ENCODE data around the gene ERC2. TPM values are rescaled to one million over a fixed set of nuclear protein-coding genes. Genes with fewer than 3 reads are reported as not detected.
A peak's percentile ranks its signal among the peaks of the same experiment; 100 is the strongest.

ERC2 gene
- total RNA-seq, 2 donors from 2014 or later = 16.1 to 22.8 TPM

DNA sequence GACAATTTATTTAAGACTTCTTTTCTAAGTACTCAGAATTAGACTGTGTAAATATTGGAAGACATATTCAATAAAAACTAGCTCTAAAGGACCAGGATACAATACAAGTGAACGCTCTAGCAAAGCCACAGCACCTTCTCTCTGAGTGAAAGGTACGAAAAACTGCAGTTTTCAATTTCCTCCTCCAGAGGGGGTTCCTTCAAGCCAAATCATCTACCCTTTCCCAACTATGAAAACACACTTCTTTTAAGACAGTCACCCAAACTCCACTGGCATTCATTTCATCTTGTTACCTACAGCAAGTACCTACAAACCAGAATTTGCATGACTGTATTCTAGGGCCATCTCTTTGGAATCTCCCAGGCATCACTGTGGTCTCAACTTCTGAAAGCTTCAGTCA, 165.8 kb downstream of the ERC2 start:
- no peaks in the 10 kb centered on the region for H3K36me3 ChIP-seq (ENCODE audit: control insufficient read depth, insufficient read depth, low read length)
- no peak overlapping the region for H3K4me3 Mint-ChIP-seq
- no peaks in the 10 kb centered on the region for H3K27me3 Mint-ChIP-seq (ENCODE audit: insufficient read depth)
- H3K9ac ChIP-seq (ENCODE audit: extremely low read depth, low read length, poor library complexity, severe bottlenecking) = no peak overlapping the region
- H3K4me1 Mint-ChIP-seq = peaks cover 10% of the 10 kb centered on the region
- WGBS, 2 experiments (ENCODE audit: insufficient coverage in 1 of 2, insufficient read length in 1 of 2) = 78 to 85% methylated on average over 2 of the region's 2 CpGs
- H3K27ac ChIP-seq (ENCODE audit: low read depth, low read length) = no peak overlapping the region
- H3K9me3 Mint-ChIP-seq = no peaks in the 10 kb centered on the region
- H3K4me1 ChIP-seq (ENCODE audit: control insufficient read depth, insufficient read depth, low read length) = no peaks in the 10 kb centered on the region
- peak; percentile 45 for DNase-seq
- peak; percentile 73 for TF ChIP-seq CTCF (conservative IDR thresholded peaks at IDR 0.05)
- no peak overlapping the region for H3K27ac Mint-ChIP-seq
- peaks cover 2% of the 10 kb centered on the region for H3K36me3 Mint-ChIP-seq (ENCODE audit: low read depth)
- H3K27me3 ChIP-seq (ENCODE audit: control insufficient read depth, insufficient read depth, low read length, poor library complexity, severe bottlenecking) = no peaks in the 10 kb centered on the region
- H3K9me3 ChIP-seq (ENCODE audit: control insufficient read depth, low read length) = peaks cover 4% of the 10 kb centered on the region
- no peak overlapping the region for H3K4me3 ChIP-seq (ENCODE audit: low read length)

GRCh38 chr3:56297281-56297840, 170.9 kb downstream of the ERC2 start:
- H3K9me3 ChIP-seq (ENCODE audit: control insufficient read depth, low read length) = peaks cover 4% of the 10 kb centered on the region
- H3K9me3 Mint-ChIP-seq = no peaks in the 10 kb centered on the region
- H3K36me3 Mint-ChIP-seq (ENCODE audit: low read depth) = peaks cover 13% of the 10 kb centered on the region
- H3K9ac ChIP-seq (ENCODE audit: extremely low read depth, low read length, poor library complexity, severe bottlenecking) = no peak overlapping the region
- WGBS, 2 experiments (ENCODE audit: insufficient coverage in 1 of 2, insufficient read length in 1 of 2) = 93 to 100% methylated on average over 2 to 3 of the region's 3 CpGs
- H3K27me3 Mint-ChIP-seq (ENCODE audit: insufficient read depth) = no peaks in the 10 kb centered on the region
- H3K4me3 Mint-ChIP-seq = no peak overlapping the region
- no peak overlapping the region for H3K4me3 ChIP-seq (ENCODE audit: low read length)
- H3K4me1 Mint-ChIP-seq = no peaks in the 10 kb centered on the region
- H3K27me3 ChIP-seq (ENCODE audit: control insufficient read depth, insufficient read depth, low read length, poor library complexity, severe bottlenecking) = no peaks in the 10 kb centered on the region
- H3K27ac ChIP-seq (ENCODE audit: low read depth, low read length) = no peak overlapping the region
- H3K27ac Mint-ChIP-seq = no peak overlapping the region
- TF ChIP-seq CTCF (conservative IDR thresholded peaks at IDR 0.05) = no peak
- H3K4me1 ChIP-seq (ENCODE audit: control insufficient read depth, insufficient read depth, low read length) = no peaks in the 10 kb centered on the region
- DNase-seq = no peak
- H3K36me3 ChIP-seq (ENCODE audit: control insufficient read depth, insufficient read depth, low read length) = no peaks in the 10 kb centered on the region

GRCh38 chr3:56296361-56296760, 171.9 kb downstream of the ERC2 start:
- Mint-ChIP-seq H3K27ac (no peak overlapping the region), H3K4me1 (peaks cover 2% of the 10 kb centered on the region), H3K4me3 (no peak overlapping the region), H3K9me3 (no peaks in the 10 kb centered on the region), H3K27me3 (ENCODE audit: insufficient read depth) (no peaks in the 10 kb centered on the region), H3K36me3 (ENCODE audit: low read depth) (peaks cover 13% of the 10 kb centered on the region)
- H3K36me3 ChIP-seq (ENCODE audit: control insufficient read depth, insufficient read depth, low read length) = no peaks in the 10 kb centered on the region
- no peak overlapping the region for H3K27ac ChIP-seq (ENCODE audit: low read depth, low read length)
- no peaks in the 10 kb centered on the region for H3K27me3 ChIP-seq (ENCODE audit: control insufficient read depth, insufficient read depth, low read length, poor library complexity, severe bottlenecking)
- peaks cover 4% of the 10 kb centered on the region for H3K9me3 ChIP-seq (ENCODE audit: control insufficient read depth, low read length)
- H3K4me3 ChIP-seq (ENCODE audit: low read length) = no peak overlapping the region
- DNase-seq = no peak
- no peak overlapping the region for H3K9ac ChIP-seq (ENCODE audit: extremely low read depth, low read length, poor library complexity, severe bottlenecking)
- H3K4me1 ChIP-seq (ENCODE audit: control insufficient read depth, insufficient read depth, low read length) = no peaks in the 10 kb centered on the region
- TF ChIP-seq CTCF (conservative IDR thresholded peaks at IDR 0.05) = no peak
- 88 to 100% methylated on average over 3 to 5 of the region's 5 CpGs for WGBS, 2 experiments (ENCODE audit: insufficient coverage in 1 of 2, insufficient read length in 1 of 2)
